ES-I3 (cell line): ENCODE results near the gene POMT2.
"Not testable (repeated sequence)": the region's sequence is repeated elsewhere in the genome, so short reads cannot be mapped to it uniquely, and the experiment has no call there.

ENCODE experiments used
- H3K36me3 ChIP-seq: 2 replicates; pipeline ENCODE4 v1.6.1; 2013; ENCODE audit warnings: mild to moderate bottlenecking, low read length, control low read depth, moderate library complexity; ENCODE audit not compliant: insufficient read depth
- H3K4me1 ChIP-seq: 2 replicates; pipeline ENCODE4 v1.6.1; 2013; ENCODE audit warnings: mild to moderate bottlenecking, control low read depth, low read length; ENCODE audit not compliant: insufficient read depth
- H3K9ac ChIP-seq: 2 replicates; pipeline ENCODE4 v1.6.1; 2013; ENCODE audit warnings: low read depth, mild to moderate bottlenecking, low read length, moderate library complexity
- H3K9me3 ChIP-seq: 2 replicates; pipeline ENCODE4 v1.6.1; 2013; ENCODE audit warnings: mild to moderate bottlenecking, low read length, moderate library complexity; ENCODE audit not compliant: control insufficient read depth, insufficient read depth

The POMT2 gene

DNA sequence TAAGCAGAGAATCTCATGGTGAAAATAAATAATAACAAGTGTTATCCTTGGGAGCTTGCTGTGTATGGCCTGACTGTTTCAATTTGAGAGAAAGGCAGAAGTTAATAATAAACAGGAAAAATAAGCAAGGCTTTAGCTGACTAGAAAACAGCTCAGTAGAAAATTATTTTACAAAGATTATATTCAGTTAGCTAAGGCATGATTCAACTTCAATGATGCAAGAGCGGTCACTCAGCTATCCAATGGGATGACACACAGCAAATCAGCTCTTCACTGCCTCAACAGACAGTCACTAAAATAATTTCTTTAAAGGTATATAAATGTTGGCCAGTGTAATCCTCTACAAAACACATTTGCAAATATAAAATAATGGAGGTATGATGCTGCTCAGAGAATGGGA is 18.7 kb upstream of the POMT2 start:
- Histone ChIP-seq H3K36me3 (no peaks in the 10 kb centered on the region), H3K9ac (no peak overlapping the region), H3K4me1 (peaks cover 55% of the 10 kb centered on the region), H3K9me3 (no peaks in the 10 kb centered on the region)

DNA sequence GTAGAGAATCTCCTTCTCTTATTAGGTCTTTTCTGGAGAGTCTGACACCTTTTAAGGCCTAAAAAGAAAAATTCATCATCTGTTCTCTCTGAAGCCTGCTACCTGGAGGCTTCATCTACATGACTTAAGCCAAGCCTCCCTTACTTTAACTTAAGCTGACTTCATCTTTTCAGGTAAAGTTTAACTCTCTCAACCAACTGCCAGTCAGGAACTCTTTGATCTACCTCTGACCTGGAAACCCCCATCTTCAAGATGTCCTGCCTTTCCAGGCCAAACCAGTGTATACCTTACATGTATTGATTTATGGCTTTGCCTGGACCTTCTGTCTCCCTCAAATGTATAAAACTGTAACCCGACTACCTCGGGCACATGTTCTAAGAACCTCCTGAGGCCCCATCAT is 17.6 kb upstream of the POMT2 start:
- Histone ChIP-seq H3K36me3 (no peaks in the 10 kb centered on the region), H3K4me1 (peaks cover 46% of the 10 kb centered on the region), H3K9ac (no peak overlapping the region), H3K9me3 (no peaks in the 10 kb centered on the region)

- H3K9ac ChIP-seq: no peak overlapping the region
- no peaks in the 10 kb centered on the region for H3K36me3 ChIP-seq
- H3K4me1 ChIP-seq: peaks cover 42% of the 10 kb centered on the region
- no peaks in the 10 kb centered on the region for H3K9me3 ChIP-seq
Measured at GRCh38 chr14:77337880-77338279, 17.2 kb upstream of the POMT2 start.

- peaks cover 37% of the 10 kb centered on the region for H3K4me1 ChIP-seq
- not testable (repeated sequence) for H3K9me3 ChIP-seq, H3K9ac ChIP-seq, H3K36me3 ChIP-seq
Measured at GRCh38 chr14:77337255-77337654, 16.6 kb upstream of the POMT2 start.

DNA sequence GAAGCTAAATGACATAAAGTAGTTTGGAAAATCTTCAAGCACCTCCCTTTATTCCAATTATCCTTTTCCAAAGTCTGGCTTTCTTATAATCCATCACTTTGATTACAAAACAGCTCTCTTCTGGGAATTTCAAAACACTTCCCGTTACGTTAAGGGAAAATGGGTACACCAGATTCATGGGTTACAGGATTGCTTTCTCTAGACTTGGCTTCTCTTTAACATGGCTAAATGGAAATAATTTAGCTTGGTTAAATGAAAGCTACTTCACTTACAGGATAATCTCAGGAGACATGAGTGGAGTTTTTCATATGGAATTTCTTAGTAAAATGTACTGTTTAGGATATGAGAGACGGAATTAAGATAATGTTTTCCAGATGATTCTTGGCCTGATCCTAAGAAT is 14.9 kb upstream of the POMT2 start:
- no peaks in the 10 kb centered on the region for H3K9me3 ChIP-seq
- peaks cover 35% of the 10 kb centered on the region for H3K4me1 ChIP-seq
- no peak overlapping the region for H3K9ac ChIP-seq
- no peaks in the 10 kb centered on the region for H3K36me3 ChIP-seq

DNA sequence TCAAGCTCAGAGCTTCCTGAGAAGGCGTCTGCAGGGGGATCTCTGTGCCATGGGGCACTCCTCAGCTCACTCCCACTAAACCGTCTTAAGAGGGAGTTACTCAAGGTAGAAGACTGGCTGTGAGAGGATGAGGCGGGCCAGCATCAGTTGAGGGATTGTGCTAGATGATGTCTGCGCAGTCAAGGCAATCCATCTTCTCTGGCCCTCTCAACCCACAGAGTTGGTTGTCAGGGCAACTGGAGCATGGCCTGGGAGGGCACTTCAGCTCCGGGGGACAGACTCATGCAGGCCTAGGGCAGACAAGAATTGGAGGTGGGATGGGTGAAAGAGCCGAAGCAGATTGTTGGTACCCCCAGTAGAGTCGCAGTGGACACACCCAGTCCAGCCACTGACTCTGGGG is 9.2 kb upstream of the POMT2 start:
- H3K36me3 ChIP-seq: peaks cover 3% of the 10 kb centered on the region; the same call in 1 of the 2 replicates
- H3K9me3 ChIP-seq: no peaks in the 10 kb centered on the region
- no peak overlapping the region for H3K9ac ChIP-seq
- H3K4me1 ChIP-seq: no peaks in the 10 kb centered on the region

- H3K9me3 ChIP-seq: no peaks in the 10 kb centered on the region
- peaks cover 3% of the 10 kb centered on the region; the same call in 1 of the 2 replicates for H3K36me3 ChIP-seq
- no peak overlapping the region for H3K9ac ChIP-seq
- H3K4me1 ChIP-seq: peaks cover 2% of the 10 kb centered on the region; the same call in 1 of the 2 replicates
Measured at GRCh38 chr14:77327111-77327510, 6.4 kb upstream of the POMT2 start.

DNA sequence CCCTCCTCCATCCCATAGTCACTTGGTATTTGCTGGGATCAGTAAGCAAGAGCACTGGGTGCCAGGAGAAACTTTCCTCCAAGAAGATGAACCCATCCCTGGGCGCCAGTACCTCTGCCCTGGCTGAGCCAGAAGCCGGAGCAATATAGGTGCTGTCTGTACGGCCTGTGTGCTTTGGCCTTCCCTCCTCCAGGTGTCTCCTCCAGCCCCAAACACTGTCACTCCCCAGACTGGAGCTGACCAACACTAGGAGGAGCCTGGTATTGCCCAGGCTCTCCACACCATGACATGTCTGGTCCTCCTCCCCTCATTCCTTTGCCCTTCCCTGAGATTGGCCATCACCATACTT is 5.0 kb upstream of the POMT2 start:
- Histone ChIP-seq H3K36me3 (peaks cover 3% of the 10 kb centered on the region; the same call in 1 of the 2 replicates), H3K4me1 (peaks cover 4% of the 10 kb centered on the region; the same call in 1 of the 2 replicates), H3K9ac (no peak overlapping the region), H3K9me3 (no peaks in the 10 kb centered on the region)

- peaks cover 4% of the 10 kb centered on the region; the same call in 1 of the 2 replicates for H3K4me1 ChIP-seq
Measured at GRCh38 chr14:77324816-77325745, 4.4 kb upstream of the POMT2 start.

DNA sequence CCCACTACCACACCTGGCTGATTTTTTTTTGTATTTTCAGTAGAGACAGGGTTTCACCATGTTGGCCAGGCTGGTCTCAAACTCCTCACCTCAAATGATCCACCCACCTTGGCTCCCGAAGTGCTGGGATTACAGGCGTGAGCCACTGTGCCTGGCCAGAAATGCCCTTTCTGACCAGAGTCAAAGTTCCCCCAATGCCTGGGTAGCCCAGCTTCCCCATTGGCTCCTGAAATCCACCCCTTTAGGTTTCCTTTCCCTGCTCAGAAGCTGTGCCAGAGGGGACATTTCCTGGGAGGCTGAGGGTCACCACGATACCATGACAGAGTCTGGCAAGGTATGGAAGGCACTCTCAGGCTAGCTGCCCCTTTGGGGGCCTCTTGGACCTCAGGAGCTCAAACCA is 3.6 kb upstream of the POMT2 start:
- Histone ChIP-seq H3K4me1 (peaks cover 11% of the 10 kb centered on the region), H3K9me3 (no peaks in the 10 kb centered on the region), H3K36me3 (peaks cover 3% of the 10 kb centered on the region; the same call in 1 of the 2 replicates), H3K9ac (no peak overlapping the region)

More at GRCh38 chr14:77324816-77325745, 4.4 kb upstream of the POMT2 start:
- H3K36me3 ChIP-seq: peaks cover 3% of the 10 kb centered on the region; the same call in 1 of the 2 replicates
- no peaks in the 10 kb centered on the region for H3K9me3 ChIP-seq
- no peak overlapping the region for H3K9ac ChIP-seq

- Histone ChIP-seq H3K9me3 (no peaks in the 10 kb centered on the region), H3K36me3 (peaks cover 3% of the 10 kb centered on the region; the same call in 1 of the 2 replicates), H3K4me1 (peaks cover 15% of the 10 kb centered on the region), H3K9ac (no peak overlapping the region)
Measured at GRCh38 chr14:77323571-77323970, 2.9 kb upstream of the POMT2 start.

GRCh38 chr14:77322951-77323350 is 2.3 kb upstream of the POMT2 start:
- Histone ChIP-seq H3K36me3 (peaks cover 3% of the 10 kb centered on the region; the same call in 1 of the 2 replicates), H3K9ac (no peak overlapping the region), H3K4me1 (peaks cover 15% of the 10 kb centered on the region)

DNA sequence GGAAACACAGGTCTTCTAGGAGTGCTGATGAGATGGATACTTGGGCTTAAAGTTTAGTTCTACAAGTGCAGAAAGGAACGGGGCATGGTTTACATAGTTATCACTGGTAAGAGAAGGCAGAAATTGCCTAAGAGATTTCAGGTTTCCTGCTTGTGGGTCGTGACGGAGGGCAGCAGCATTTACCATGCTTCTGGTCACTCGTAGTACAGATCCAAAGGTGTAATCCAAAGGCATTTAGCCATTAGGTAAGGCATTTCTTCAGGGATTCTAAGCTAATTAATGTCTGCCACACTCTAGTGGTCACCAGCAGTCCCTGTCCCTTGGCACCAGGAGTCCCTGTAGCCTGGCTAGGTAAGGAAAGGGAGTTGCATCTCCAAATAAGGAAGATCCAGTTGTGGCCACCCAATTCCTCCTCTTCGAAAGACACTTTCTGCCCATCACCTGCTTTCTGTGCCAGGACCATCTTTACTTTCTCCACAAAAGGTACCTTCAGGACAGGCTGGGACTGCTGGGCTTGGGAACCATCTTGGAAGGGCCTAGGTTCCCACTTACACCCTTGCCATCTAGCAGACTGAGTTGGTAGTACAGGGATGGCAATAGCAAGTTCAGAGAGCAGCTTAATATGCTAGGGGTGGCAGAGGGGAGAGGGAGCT is 1.7 kb upstream of the POMT2 start:
- Histone ChIP-seq H3K36me3 (peaks cover 3% of the 10 kb centered on the region; the same call in 1 of the 2 replicates), H3K9ac (peak overlapping the region; percentile 62; the same call in 1 of the 2 replicates), H3K9me3 (no peaks in the 10 kb centered on the region), H3K4me1 (peaks cover 15% of the 10 kb centered on the region)

More at GRCh38 chr14:77322951-77323350, 2.3 kb upstream of the POMT2 start:
- no peaks in the 10 kb centered on the region for H3K9me3 ChIP-seq

DNA sequence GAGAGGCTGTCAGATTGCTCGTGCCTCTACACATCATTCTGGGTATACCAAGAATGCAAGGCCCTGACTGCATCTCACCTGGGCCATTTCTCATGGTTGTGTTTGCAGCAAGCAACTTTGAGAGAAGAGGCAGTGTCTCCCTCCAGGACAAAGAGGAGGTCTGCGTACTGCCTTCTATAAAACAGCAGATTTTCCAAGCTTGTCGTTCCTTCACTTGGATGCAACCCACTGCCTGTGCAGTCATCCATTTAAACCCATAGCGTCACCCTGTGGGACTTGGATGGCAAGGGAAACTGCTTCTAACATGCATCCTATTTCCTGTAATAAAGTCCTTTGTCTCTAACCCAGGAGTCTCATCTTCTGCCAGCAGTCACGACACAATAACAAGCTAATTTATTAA is 1.3 kb downstream of the POMT2 start:
- Histone ChIP-seq H3K36me3 (no peaks in the 10 kb centered on the region), H3K4me1 (peaks cover 24% of the 10 kb centered on the region), H3K9ac (peak overlapping the region; percentile 98; the same call in 1 of the 2 replicates), H3K9me3 (no peaks in the 10 kb centered on the region)
